HCT116 (cell line): ENCODE results near the gene DLG5.

Source experiments
- CTCF ChIP-seq, 3 experiments: fragments of 200-600 bp in 1 of 3; sonication (generic) in 1 of 3; IDR thresholded peaks in 2 of 3; conservative IDR thresholded peaks in 1 of 3; 2 replicates each; pipeline ENCODE4 v1.5.1; 2012 to 2017; ENCODE audit warnings: low read depth in 2 of 3, low read length in 2 of 3, antibody characterized with exemption in 1 of 3, borderline replicate concordance in 1 of 3, control low read depth in 1 of 3, mild to moderate bottlenecking in 1 of 3, mixed read lengths in 1 of 3, mixed run types in 1 of 3, moderate library complexity in 1 of 3; ENCODE audit not compliant: insufficient read depth in 1 of 3
- EZH2phosphoT487 ChIP-seq: fragments of 200-600 bp; IDR thresholded peaks from 2 replicates; pipeline ENCODE4 v1.6.1; 2018; ENCODE audit warnings: antibody characterized with exemption, borderline replicate concordance
- TF ChIP-seq, protein P1 (sequence below): IDR thresholded peaks from 2 replicates; pipeline ENCODE4 v1.6.1; 2012; ENCODE audit warnings: low read depth

DNA sequence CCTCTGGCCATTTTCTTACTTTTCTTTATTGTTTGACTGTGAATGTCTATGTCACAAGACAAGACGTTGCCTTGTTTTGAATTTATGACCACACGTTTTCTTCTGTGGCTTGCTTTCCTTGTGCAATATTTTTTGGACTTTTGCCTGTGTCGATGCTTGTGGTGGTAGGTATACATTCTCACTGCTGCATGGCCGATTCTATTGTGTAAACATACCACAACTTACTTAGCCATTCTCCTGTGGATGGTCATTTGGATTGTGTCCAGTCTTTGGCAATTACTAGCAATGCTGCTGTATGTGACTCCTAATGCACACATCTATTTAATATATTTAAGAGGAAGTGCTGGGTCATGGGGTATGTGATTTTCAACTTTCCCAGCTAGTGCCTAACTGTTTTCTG, 18.0 kb upstream of the DLG5 start:
- TF ChIP-seq, protein P1, sequence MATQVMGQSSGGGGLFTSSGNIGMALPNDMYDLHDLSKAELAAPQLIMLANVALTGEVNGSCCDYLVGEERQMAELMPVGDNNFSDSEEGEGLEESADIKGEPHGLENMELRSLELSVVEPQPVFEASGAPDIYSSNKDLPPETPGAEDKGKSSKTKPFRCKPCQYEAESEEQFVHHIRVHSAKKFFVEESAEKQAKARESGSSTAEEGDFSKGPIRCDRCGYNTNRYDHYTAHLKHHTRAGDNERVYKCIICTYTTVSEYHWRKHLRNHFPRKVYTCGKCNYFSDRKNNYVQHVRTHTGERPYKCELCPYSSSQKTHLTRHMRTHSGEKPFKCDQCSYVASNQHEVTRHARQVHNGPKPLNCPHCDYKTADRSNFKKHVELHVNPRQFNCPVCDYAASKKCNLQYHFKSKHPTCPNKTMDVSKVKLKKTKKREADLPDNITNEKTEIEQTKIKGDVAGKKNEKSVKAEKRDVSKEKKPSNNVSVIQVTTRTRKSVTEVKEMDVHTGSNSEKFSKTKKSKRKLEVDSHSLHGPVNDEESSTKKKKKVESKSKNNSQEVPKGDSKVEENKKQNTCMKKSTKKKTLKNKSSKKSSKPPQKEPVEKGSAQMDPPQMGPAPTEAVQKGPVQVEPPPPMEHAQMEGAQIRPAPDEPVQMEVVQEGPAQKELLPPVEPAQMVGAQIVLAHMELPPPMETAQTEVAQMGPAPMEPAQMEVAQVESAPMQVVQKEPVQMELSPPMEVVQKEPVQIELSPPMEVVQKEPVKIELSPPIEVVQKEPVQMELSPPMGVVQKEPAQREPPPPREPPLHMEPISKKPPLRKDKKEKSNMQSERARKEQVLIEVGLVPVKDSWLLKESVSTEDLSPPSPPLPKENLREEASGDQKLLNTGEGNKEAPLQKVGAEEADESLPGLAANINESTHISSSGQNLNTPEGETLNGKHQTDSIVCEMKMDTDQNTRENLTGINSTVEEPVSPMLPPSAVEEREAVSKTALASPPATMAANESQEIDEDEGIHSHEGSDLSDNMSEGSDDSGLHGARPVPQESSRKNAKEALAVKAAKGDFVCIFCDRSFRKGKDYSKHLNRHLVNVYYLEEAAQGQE: no peak
- TF ChIP-seq CTCF (IDR thresholded peaks at IDR 0.05 in 2 of 3, conservative IDR thresholded peaks at IDR 0.05 in 1 of 3; ENCODE audit: borderline replicate concordance in 1 of 3, insufficient read depth in 1 of 3, low read depth in 2 of 3, low read length in 2 of 3): no peak
- no peak for TF ChIP-seq EZH2phosphoT487
